ENCODE measurements around the gene INPP4A.

Gene INPP4A

DNA sequence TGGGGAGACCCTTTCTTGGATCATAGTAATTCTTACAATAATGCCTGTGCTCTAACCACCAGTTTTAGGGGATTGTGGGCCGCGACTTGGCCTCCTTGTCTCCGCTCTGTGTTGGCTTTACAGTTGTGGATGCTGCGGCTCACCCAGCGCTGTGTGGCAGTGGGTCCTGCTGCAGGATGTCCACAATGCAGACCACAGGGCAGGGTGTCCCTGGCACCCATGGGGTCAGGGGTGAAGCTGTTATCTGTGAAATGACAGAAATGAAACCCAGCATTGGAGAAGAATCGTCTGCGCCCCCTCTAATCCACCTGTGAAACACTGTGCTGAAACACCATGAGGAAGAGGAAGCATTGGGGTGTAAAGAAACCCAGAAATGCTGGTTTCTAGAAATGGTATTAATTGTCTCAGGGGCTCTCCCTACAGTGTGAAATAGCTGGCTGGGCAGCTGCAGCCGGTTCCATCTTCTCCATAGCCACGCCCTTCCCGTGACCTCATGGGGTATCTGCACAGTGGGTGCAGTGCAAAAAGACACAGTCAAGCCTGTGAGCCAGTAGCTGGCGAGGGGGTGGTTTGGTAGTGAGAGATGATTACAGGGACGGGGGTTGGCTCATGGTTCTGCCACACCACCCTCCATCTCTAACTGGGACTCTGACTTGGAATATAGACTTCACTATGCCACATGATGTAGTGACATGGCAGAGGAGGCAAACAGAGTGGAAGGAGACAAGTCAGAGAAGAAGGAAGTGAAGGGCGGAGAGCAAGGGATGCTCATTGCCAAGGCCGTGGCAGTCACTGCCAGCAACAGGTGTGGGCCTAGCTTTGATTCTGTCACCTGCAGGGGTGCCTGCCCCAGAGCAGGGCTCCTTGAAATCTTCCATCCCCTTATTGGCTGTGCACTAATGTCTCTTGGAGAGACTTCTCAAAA is 16.2 kb downstream of the INPP4A start:
- no peak for DNase-seq (ENCODE audit: low read depth in 2 of 2)

- no peak for DNase-seq (ENCODE audit: low read depth in 2 of 2)
Observed at GRCh38 chr2:98461498-98462049, 16.9 kb downstream of the INPP4A start.

- DNase-seq (ENCODE audit: low read depth in 2 of 2) = no peak
Observed at GRCh38 chr2:98463081-98463481, 18.4 kb downstream of the INPP4A start.

DNA sequence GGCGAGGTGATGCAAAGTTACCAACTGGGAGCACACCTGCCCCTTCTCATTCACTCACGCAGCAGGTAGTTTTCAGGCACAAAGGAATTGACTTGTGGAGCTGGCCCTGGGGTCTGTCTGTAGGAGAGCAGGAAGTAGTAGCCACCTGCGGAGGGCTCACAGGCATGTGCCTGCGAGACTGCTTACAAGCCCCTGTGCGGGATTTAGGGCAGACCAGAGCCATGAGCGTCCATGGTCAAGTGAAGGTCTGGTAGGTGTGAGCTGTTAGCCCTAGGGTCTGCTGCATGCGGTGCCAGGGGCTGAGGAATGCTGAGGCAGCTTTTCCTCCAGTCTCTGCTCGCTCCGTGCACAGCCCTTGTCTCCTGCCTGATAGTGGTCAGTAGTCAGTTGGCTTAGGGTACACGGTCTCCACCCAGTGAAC is 18.9 kb downstream of the INPP4A start:
- DNase-seq (ENCODE audit: low read depth in 2 of 2) = no peak

GRCh38 chr2:98463988-98464771 is 19.5 kb downstream of the INPP4A start:
- DNase-seq (ENCODE audit: low read depth in 2 of 2) = no peak

- DNase-seq (ENCODE audit: low read depth in 2 of 2) = no peak
Observed at GRCh38 chr2:98464772-98465310, 20.2 kb downstream of the INPP4A start.

- no peak for DNase-seq (ENCODE audit: low read depth in 2 of 2)
Observed at GRCh38 chr2:98465456-98466226, 21.0 kb downstream of the INPP4A start.

GRCh38 chr2:98467082-98467536 is 22.5 kb downstream of the INPP4A start:
- DNase-seq (ENCODE audit: low read depth in 2 of 2) = no peak

DNA sequence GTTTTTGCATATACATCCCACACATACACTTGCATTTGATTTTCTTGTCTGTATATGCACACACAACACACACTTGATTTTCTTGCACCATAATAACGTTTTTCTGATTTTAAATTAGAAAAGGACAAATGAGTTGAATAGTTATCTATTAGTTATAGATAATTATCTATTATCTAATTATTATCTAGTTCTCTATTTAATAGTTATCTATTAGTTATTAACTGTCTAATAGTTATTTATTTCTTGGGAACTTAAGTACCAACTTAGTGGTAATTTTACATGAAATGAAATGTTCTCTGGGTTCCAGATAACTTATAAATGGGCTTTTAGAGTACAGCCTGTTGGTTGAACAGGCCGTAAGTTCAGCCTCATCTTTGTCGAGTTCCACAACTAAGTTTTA is 23.0 kb downstream of the INPP4A start:
- DNase-seq (ENCODE audit: low read depth in 2 of 2) = no peak

DNA sequence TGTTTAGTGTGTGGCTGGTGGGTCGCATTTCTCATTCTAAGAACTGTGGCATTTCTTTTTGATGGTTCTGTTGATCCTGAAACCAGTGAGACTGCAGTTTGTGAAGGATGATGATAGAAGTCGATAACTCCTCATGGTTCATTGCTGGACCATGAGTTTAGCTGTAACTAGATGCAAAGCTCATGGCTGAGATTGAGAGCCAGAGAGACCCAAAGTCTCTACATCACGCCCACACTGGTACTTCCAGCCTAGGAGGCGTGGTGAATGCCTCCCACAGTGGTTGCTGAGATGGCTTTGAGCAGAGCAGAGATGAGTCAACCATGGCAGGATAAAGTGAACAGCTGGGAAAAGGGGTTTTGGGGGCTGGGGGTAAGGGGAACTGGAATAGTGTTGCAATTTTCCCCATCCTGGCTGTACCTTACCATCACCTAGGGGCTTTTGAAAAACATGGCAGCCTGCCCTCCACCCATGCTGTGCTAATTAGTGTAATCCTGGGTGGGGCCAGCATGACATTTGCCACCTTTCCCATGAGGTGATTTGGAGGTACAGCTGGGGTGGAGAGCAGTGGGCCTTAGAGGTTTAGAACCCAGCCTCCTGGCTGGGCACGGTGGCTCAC is 24.1 kb downstream of the INPP4A start:
- no peak for DNase-seq (ENCODE audit: low read depth in 2 of 2)

GRCh38 chr2:98469862-98470544 is 25.3 kb downstream of the INPP4A start:
- DNase-seq (ENCODE audit: low read depth in 2 of 2) = no peak

- no peak for DNase-seq (ENCODE audit: low read depth in 2 of 2)
Observed at GRCh38 chr2:98470851-98471255, 26.2 kb downstream of the INPP4A start.

GRCh38 chr2:98471402-98472131 is 26.9 kb downstream of the INPP4A start:
- DNase-seq (ENCODE audit: low read depth in 2 of 2) = no peak

GRCh38 chr2:98472132-98472650 is 27.5 kb downstream of the INPP4A start:
- no peak for DNase-seq (ENCODE audit: low read depth in 2 of 2)

- no peak for DNase-seq (ENCODE audit: low read depth in 2 of 2)
Observed at GRCh38 chr2:98472961-98473746, 28.5 kb downstream of the INPP4A start.

GRCh38 chr2:98473995-98474780 is 29.5 kb downstream of the INPP4A start:
- DNase-seq (ENCODE audit: low read depth in 2 of 2) = no peak

GRCh38 chr2:98474979-98475632 is 30.4 kb downstream of the INPP4A start:
- no peak for DNase-seq (ENCODE audit: low read depth in 2 of 2)

All from fibroblast of skin of left biceps (primary cell).